ENCODE results near the gene FZD4.

DNA sequence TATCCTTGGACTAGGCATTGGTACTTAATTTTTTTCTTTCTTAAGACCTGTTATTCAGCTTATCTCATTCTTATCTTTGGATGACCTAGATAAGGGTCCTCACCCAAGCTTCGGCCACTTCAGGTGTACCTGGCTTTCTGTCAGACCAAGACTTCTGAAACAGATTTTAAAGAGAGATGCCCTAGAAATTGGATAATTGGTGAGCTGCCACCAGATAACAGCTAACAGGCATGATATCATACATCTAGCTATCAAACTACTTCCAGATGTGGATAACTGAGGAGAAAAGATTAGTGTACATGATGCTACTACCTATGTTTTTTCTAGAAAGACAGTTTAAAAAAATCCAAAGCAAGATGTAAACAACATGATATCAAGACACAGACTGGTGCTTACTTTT is 52.9 kb downstream of the FZD4 start:
- TF ChIP-seq POLR2AphosphoS5 (IDR thresholded peaks at IDR 0.05; ENCODE audit: low read depth, low read length) = no peak
- TF ChIP-seq POLR2A (IDR thresholded peaks at IDR 0.05; ENCODE audit: low read depth, low read length) = no peak
- no peak for TF ChIP-seq SPI1 (IDR thresholded peaks at IDR 0.05; ENCODE audit: low read depth, low read length)
- no peak for TF ChIP-seq PAX5 (IDR thresholded peaks at IDR 0.05; ENCODE audit: insufficient read depth, low read length, severe bottlenecking)
- no peak for TF ChIP-seq TAF1 (IDR thresholded peaks at IDR 0.05; ENCODE audit: low read depth, low read length)

Data from GM12891 (cell line).